Measurements from ENCODE around the gene NOS1AP.

NOS1AP gene

GRCh38 chr1:162222730-162223129, 153.2 kb downstream of the NOS1AP start:
- Mint-ChIP-seq H3K4me1 (peaks cover 43% of the 10 kb centered on the region), H3K9me3 (no peaks in the 10 kb centered on the region), H3K27me3 (ENCODE audit: low read depth) (peaks cover 6% of the 10 kb centered on the region), H3K27ac (peak overlapping the region in 1 of 3 experiments; percentile 39), H3K4me3 (no peak overlapping the region), H3K36me3 (ENCODE audit: low read depth) (no peaks in the 10 kb centered on the region)
- TF ChIP-seq CTCF (IDR thresholded peaks at IDR 0.05; ENCODE audit: unreplicated experiment in 3 of 3) = no peak

- TF ChIP-seq CTCF (IDR thresholded peaks at IDR 0.05; ENCODE audit: unreplicated experiment in 3 of 3) = no peak
- H3K36me3 Mint-ChIP-seq (ENCODE audit: low read depth) = no peaks in the 10 kb centered on the region
- peaks cover 35% of the 10 kb centered on the region for H3K4me1 Mint-ChIP-seq
- H3K4me3 Mint-ChIP-seq = no peak overlapping the region
- H3K9me3 Mint-ChIP-seq = no peaks in the 10 kb centered on the region
- H3K27ac Mint-ChIP-seq = peak overlapping the region; percentile 8 to 40 (median 39)
- H3K27me3 Mint-ChIP-seq (ENCODE audit: low read depth) = peaks cover 4% of the 10 kb centered on the region
Observed at GRCh38 chr1:162223488-162223887, 154.0 kb downstream of the NOS1AP start.

- Mint-ChIP-seq H3K27me3 (ENCODE audit: low read depth) (peaks cover 4% of the 10 kb centered on the region), H3K4me1 (peaks cover 27% of the 10 kb centered on the region), H3K36me3 (ENCODE audit: low read depth) (no peaks in the 10 kb centered on the region), H3K4me3 (no peak overlapping the region), H3K27ac (peak overlapping the region; percentile 15 to 51 (median 26)), H3K9me3 (no peaks in the 10 kb centered on the region)
- TF ChIP-seq CTCF (IDR thresholded peaks at IDR 0.05; ENCODE audit: unreplicated experiment in 3 of 3) = no peak
Observed at GRCh38 chr1:162224267-162224666, 154.8 kb downstream of the NOS1AP start.

GRCh38 chr1:162228586-162228985, 159.1 kb downstream of the NOS1AP start:
- H3K27me3 Mint-ChIP-seq (ENCODE audit: low read depth) = no peaks in the 10 kb centered on the region
- H3K4me1 Mint-ChIP-seq = peaks cover 15% of the 10 kb centered on the region
- peak overlapping the region in 1 of 3 experiments; percentile 13 for H3K27ac Mint-ChIP-seq
- no peaks in the 10 kb centered on the region for H3K36me3 Mint-ChIP-seq (ENCODE audit: low read depth)
- H3K9me3 Mint-ChIP-seq = no peaks in the 10 kb centered on the region
- TF ChIP-seq CTCF (IDR thresholded peaks at IDR 0.05; ENCODE audit: unreplicated experiment in 3 of 3) = no peak
- H3K4me3 Mint-ChIP-seq = no peak overlapping the region

- no peaks in the 10 kb centered on the region for H3K36me3 Mint-ChIP-seq (ENCODE audit: low read depth)
- no peaks in the 10 kb centered on the region for H3K27me3 Mint-ChIP-seq (ENCODE audit: low read depth)
- H3K4me3 Mint-ChIP-seq = no peak overlapping the region
- H3K9me3 Mint-ChIP-seq = no peaks in the 10 kb centered on the region
- peak overlapping the region in 2 of 3 experiments; percentile 60 to 80 for H3K27ac Mint-ChIP-seq
- TF ChIP-seq CTCF (IDR thresholded peaks at IDR 0.05; ENCODE audit: unreplicated experiment in 3 of 3) = no peak
- H3K4me1 Mint-ChIP-seq = peaks cover 22% of the 10 kb centered on the region
Observed at GRCh38 chr1:162229549-162229948, 160.1 kb downstream of the NOS1AP start.

- no peak for TF ChIP-seq CTCF (IDR thresholded peaks at IDR 0.05; ENCODE audit: unreplicated experiment in 3 of 3)
- no peaks in the 10 kb centered on the region for H3K9me3 Mint-ChIP-seq
- H3K4me3 Mint-ChIP-seq = no peak overlapping the region
- H3K27me3 Mint-ChIP-seq (ENCODE audit: low read depth) = no peaks in the 10 kb centered on the region
- H3K27ac Mint-ChIP-seq = peak overlapping the region in 2 of 3 experiments; percentile 60 to 80
- peaks cover 27% of the 10 kb centered on the region for H3K4me1 Mint-ChIP-seq
- H3K36me3 Mint-ChIP-seq (ENCODE audit: low read depth) = no peaks in the 10 kb centered on the region
Observed at GRCh38 chr1:162230096-162230495, 160.6 kb downstream of the NOS1AP start.

Measured in nephron (organoid).